ENCODE results near the gene ANAPC1.
"Not testable (repeated sequence)": the region's sequence is repeated elsewhere in the genome, so short reads cannot be mapped to it uniquely, and the experiment has no call there.

The ANAPC1 gene

GRCh38 chr2:111812970-111813622 lies 70.9 kb downstream of the ANAPC1 start:
- in situ Hi-C loops (cut with HindIII; ENCODE audit: low sequenced_read_pairs), result not testable (repeated sequence)

- in situ Hi-C loops (cut with HindIII; ENCODE audit: low sequenced_read_pairs), result not testable (repeated sequence)
Measured at GRCh38 chr2:111790633-111791032, 93.4 kb downstream of the ANAPC1 start.

GRCh38 chr2:111784081-111784480 lies 99.9 kb downstream of the ANAPC1 start:
- in situ Hi-C loops (cut with HindIII; ENCODE audit: low sequenced_read_pairs), result not testable (repeated sequence)

- in situ Hi-C loops (cut with HindIII; ENCODE audit: low sequenced_read_pairs), result not testable (repeated sequence)
Measured at GRCh38 chr2:111782195-111782594, 101.8 kb downstream of the ANAPC1 start.

- in situ Hi-C loops (cut with HindIII; ENCODE audit: low sequenced_read_pairs), result not testable (repeated sequence)
Measured at GRCh38 chr2:111781443-111782094, 102.4 kb downstream of the ANAPC1 start.

- in situ Hi-C loops (cut with HindIII; ENCODE audit: low sequenced_read_pairs), result not testable (repeated sequence)
Measured at GRCh38 chr2:111777155-111777554, 106.8 kb downstream of the ANAPC1 start.

GRCh38 chr2:111776296-111776695 lies 107.7 kb downstream of the ANAPC1 start:
- in situ Hi-C loops (cut with HindIII; ENCODE audit: low sequenced_read_pairs), result not testable (repeated sequence)

- in situ Hi-C loops (cut with HindIII; ENCODE audit: low sequenced_read_pairs), result not testable (repeated sequence)
Measured at GRCh38 chr2:111772180-111772579, 111.8 kb downstream of the ANAPC1 start.

- in situ Hi-C loops (cut with HindIII; ENCODE audit: low sequenced_read_pairs), result not testable (repeated sequence)
Measured at GRCh38 chr2:111770916-111771658, 112.9 kb downstream of the ANAPC1 start.

- in situ Hi-C loops (cut with HindIII; ENCODE audit: low sequenced_read_pairs), result not testable (repeated sequence)
Measured at GRCh38 chr2:111768266-111769190, 115.5 kb downstream of the ANAPC1 start.

GRCh38 chr2:111767087-111767486 lies 116.9 kb downstream of the ANAPC1 start:
- in situ Hi-C loops (cut with HindIII; ENCODE audit: low sequenced_read_pairs), result not testable (repeated sequence)

- in situ Hi-C loops (cut with HindIII; ENCODE audit: low sequenced_read_pairs), result not testable (repeated sequence)
Measured at GRCh38 chr2:111766295-111766694, 117.7 kb downstream of the ANAPC1 start.

GRCh38 chr2:111764151-111764550 lies 119.8 kb downstream of the ANAPC1 start:
- in situ Hi-C loops (cut with HindIII; ENCODE audit: low sequenced_read_pairs), result not testable (repeated sequence)

GRCh38 chr2:111760697-111761284 lies 123.2 kb downstream of the ANAPC1 start:
- in situ Hi-C loops (cut with HindIII; ENCODE audit: low sequenced_read_pairs), result not testable (repeated sequence)

GRCh38 chr2:111752533-111752932 lies 131.5 kb downstream of the ANAPC1 start:
- in situ Hi-C loops (cut with HindIII; ENCODE audit: low sequenced_read_pairs), result not testable (repeated sequence)

- in situ Hi-C loops (cut with HindIII; ENCODE audit: low sequenced_read_pairs), result not testable (repeated sequence)
Measured at GRCh38 chr2:111750641-111751040, 133.4 kb downstream of the ANAPC1 start.

- in situ Hi-C loops (cut with HindIII; ENCODE audit: low sequenced_read_pairs), result not testable (repeated sequence)
Measured at GRCh38 chr2:111748429-111748828, 135.6 kb downstream of the ANAPC1 start.

- in situ Hi-C loops (cut with HindIII; ENCODE audit: low sequenced_read_pairs), result not testable (repeated sequence)
Measured at GRCh38 chr2:111747410-111748115, 136.4 kb downstream of the ANAPC1 start.

- in situ Hi-C loops (cut with HindIII; ENCODE audit: low sequenced_read_pairs), result not testable (repeated sequence)
Measured at GRCh38 chr2:111744751-111745150, 139.2 kb downstream of the ANAPC1 start.

GRCh38 chr2:111741517-111741916 lies 142.5 kb downstream of the ANAPC1 start:
- in situ Hi-C loops (cut with HindIII; ENCODE audit: low sequenced_read_pairs), result not testable (repeated sequence)

All from endothelial cell of hepatic sinusoid (primary cell).